HG03520 (cell line): ENCODE results near the gene RRAS2.
"Not testable (repeated sequence)": the region's sequence is repeated elsewhere in the genome, so short reads cannot be mapped to it uniquely, and the experiment has no call there.

Experiments used
- ATAC-seq: cut with Tn5 transposase; IDR thresholded peaks from one replicate; pipeline ENCODE4 v1.9.1; 2021; ENCODE audit warnings: mild to moderate bottlenecking, moderate library complexity; ENCODE audit not compliant: unreplicated experiment

Gene RRAS2

GRCh38 chr11:14372011-14372410, 13.0 kb upstream of the RRAS2 start:
- no peak for ATAC-seq

GRCh38 chr11:14371249-14371648, 12.3 kb upstream of the RRAS2 start:
- ATAC-seq: no peak

GRCh38 chr11:14370496-14370895, 11.5 kb upstream of the RRAS2 start:
- no peak for ATAC-seq

- no peak for ATAC-seq
Measured at GRCh38 chr11:14369598-14369997, 10.6 kb upstream of the RRAS2 start.

- ATAC-seq: no peak
Measured at GRCh38 chr11:14366936-14367335, 8.0 kb upstream of the RRAS2 start.

GRCh38 chr11:14364322-14364721, 5.3 kb upstream of the RRAS2 start:
- ATAC-seq: no peak

- no peak for ATAC-seq
Measured at GRCh38 chr11:14362611-14363010, 3.6 kb upstream of the RRAS2 start.

- ATAC-seq: no peak
Measured at GRCh38 chr11:14361951-14362350, 3.0 kb upstream of the RRAS2 start.

- ATAC-seq: no peak
Measured at GRCh38 chr11:14360976-14361375, 2.0 kb upstream of the RRAS2 start.

- no peak for ATAC-seq
Measured at GRCh38 chr11:14359501-14360031, 583 bp upstream of the RRAS2 start.

GRCh38 chr11:14357881-14358728, 878 bp downstream of the RRAS2 start:
- peak; percentile 32 for ATAC-seq

GRCh38 chr11:14356342-14356741, 2.6 kb downstream of the RRAS2 start:
- ATAC-seq: no peak

- not testable (repeated sequence) for ATAC-seq
Measured at GRCh38 chr11:14354604-14355003, 4.4 kb downstream of the RRAS2 start.

GRCh38 chr11:14350716-14351238, 8.2 kb downstream of the RRAS2 start:
- no peak for ATAC-seq

- no peak for ATAC-seq
Measured at GRCh38 chr11:14350215-14350614, 8.8 kb downstream of the RRAS2 start.

- no peak for ATAC-seq
Measured at GRCh38 chr11:14347991-14348390, 11.0 kb downstream of the RRAS2 start.

- ATAC-seq: no peak
Measured at GRCh38 chr11:14347494-14347893, 11.5 kb downstream of the RRAS2 start.

GRCh38 chr11:14346303-14346955, 12.6 kb downstream of the RRAS2 start:
- ATAC-seq: no peak

GRCh38 chr11:14345668-14346067, 13.3 kb downstream of the RRAS2 start:
- ATAC-seq: no peak

GRCh38 chr11:14345016-14345415, 14.0 kb downstream of the RRAS2 start:
- not testable (repeated sequence) for ATAC-seq

GRCh38 chr11:14342906-14343305, 16.1 kb downstream of the RRAS2 start:
- ATAC-seq: peak; percentile 73

GRCh38 chr11:14341968-14342367, 17.0 kb downstream of the RRAS2 start:
- ATAC-seq: no peak
